Suprapubic skin (tissue), 4 donors: ENCODE measurements around the gene TEX22. TPM values are rescaled to one million over a fixed set of nuclear protein-coding genes. Genes with fewer than 3 reads are reported as not detected.

Experiments used
- DNase-seq, 2 donors: peaks; one replicate each; pipeline ENCODE4 v3.0.0-alpha.2; 2019; ENCODE audit warnings: low spot score in 2 of 2
- H3K27ac ChIP-seq: fragments of 200-600 bp; sonication (generic); one replicate; pipeline ENCODE4 v1.5.1; 2019
- H3K27me3 ChIP-seq: fragments of 200-600 bp; sonication (generic); one replicate; pipeline ENCODE4 v1.5.1; 2019
- H3K36me3 ChIP-seq: fragments of 200-600 bp; sonication (generic); one replicate; pipeline ENCODE4 v1.5.1; 2019
- H3K4me1 ChIP-seq: fragments of 200-600 bp; sonication (generic); one replicate; pipeline ENCODE4 v1.5.1; 2019
- H3K4me3 ChIP-seq: fragments of 200-600 bp; sonication (generic); one replicate; pipeline ENCODE4 v1.5.1; 2019; ENCODE audit warnings: mild to moderate bottlenecking
- H3K9me3 ChIP-seq: fragments of 200-600 bp; sonication (generic); one replicate; pipeline ENCODE4 v1.5.1; 2019
- CTCF ChIP-seq, 2 donors: fragments of 200-600 bp in 1 of 2; fragments of 450-650 bp in 1 of 2; sonication (generic) in 1 of 2; IDR thresholded peaks; one replicate each; pipeline ENCODE4 v1.5.1; 2016 to 2019; ENCODE audit warnings: antibody characterized with exemption in 2 of 2, mild to moderate bottlenecking in 1 of 2, moderate library complexity in 1 of 2
- EP300 ChIP-seq: sonication (generic); formaldehyde crosslinking; IDR thresholded peaks from one replicate; pipeline ENCODE4 v1.6.1; 2017; ENCODE audit warnings: antibody characterized with exemption
- POLR2A ChIP-seq, 2 donors: fragments of 450-650 bp; IDR thresholded peaks; one replicate each; pipeline ENCODE4 v1.6.1; 2017; ENCODE audit warnings: antibody characterized with exemption in 2 of 2, mild to moderate bottlenecking in 2 of 2, moderate library complexity in 2 of 2
- POLR2AphosphoS5 ChIP-seq, 3 donors: sonication (generic); formaldehyde crosslinking; IDR thresholded peaks; one replicate each; pipeline ENCODE4 v1.6.1; 2017; ENCODE audit warnings: antibody characterized with exemption in 3 of 3
- WGBS: methylation state at CpG from one replicate; pipeline ENCODE4 v1.1.5; 2018; 5-methylcytosine and 5-hydroxymethylcytosine counted together
- total RNA-seq, 4 donors: library from RNA; depleted of rRNA; stranded (reverse); fragments of >200 nt; gene quantifications; one replicate each; pipeline ENCODE4 v1.1.0, GENCODE V29; 2016

TEX22 gene
- total RNA-seq, 4 donors from 2014 or later: 0.80 TPM; not detected in 3

- WGBS: 94% methylated on average over 17 of the region's 33 CpGs
- Histone ChIP-seq H3K4me3 (no peak overlapping the region), H3K36me3 (peaks cover 15% of the 10 kb centered on the region), H3K9me3 (no peaks in the 10 kb centered on the region), H3K4me1 (peaks cover 10% of the 10 kb centered on the region), H3K27ac (no peak overlapping the region), H3K27me3 (no peaks in the 10 kb centered on the region)
- DNase-seq: no peak
- TF ChIP-seq CTCF (IDR thresholded peaks at IDR 0.05): no peak
- no peak for TF ChIP-seq EP300
- TF ChIP-seq POLR2A (IDR thresholded peaks at IDR 0.05): no peak
- no peak for TF ChIP-seq POLR2AphosphoS5 (IDR thresholded peaks at IDR 0.05)
Observed at GRCh38 chr14:105439710-105440553, 41.6 kb downstream of the TEX22 start.

GRCh38 chr14:105440554-105440900, 42.2 kb downstream of the TEX22 start:
- no peak for DNase-seq
- Histone ChIP-seq H3K4me3 (no peak overlapping the region), H3K27ac (no peak overlapping the region), H3K27me3 (no peaks in the 10 kb centered on the region), H3K9me3 (no peaks in the 10 kb centered on the region), H3K36me3 (peaks cover 15% of the 10 kb centered on the region), H3K4me1 (peaks cover 10% of the 10 kb centered on the region)
- TF ChIP-seq POLR2A (IDR thresholded peaks at IDR 0.05): no peak
- TF ChIP-seq CTCF (IDR thresholded peaks at IDR 0.05): no peak
- no peak for TF ChIP-seq POLR2AphosphoS5 (IDR thresholded peaks at IDR 0.05)
- no peak for TF ChIP-seq EP300
- 88% methylated on average over 12 of the region's 15 CpGs for WGBS

GRCh38 chr14:105440992-105441391, 42.7 kb downstream of the TEX22 start:
- Histone ChIP-seq H3K27me3 (no peaks in the 10 kb centered on the region), H3K4me3 (no peak overlapping the region), H3K9me3 (no peaks in the 10 kb centered on the region), H3K4me1 (peaks cover 10% of the 10 kb centered on the region), H3K27ac (no peak overlapping the region), H3K36me3 (peaks cover 15% of the 10 kb centered on the region)
- no peak for TF ChIP-seq POLR2A (IDR thresholded peaks at IDR 0.05)
- no peak for TF ChIP-seq POLR2AphosphoS5 (IDR thresholded peaks at IDR 0.05)
- TF ChIP-seq CTCF (IDR thresholded peaks at IDR 0.05): no peak
- 95% methylated on average over 4 of the region's 9 CpGs for WGBS
- no peak for DNase-seq

DNA sequence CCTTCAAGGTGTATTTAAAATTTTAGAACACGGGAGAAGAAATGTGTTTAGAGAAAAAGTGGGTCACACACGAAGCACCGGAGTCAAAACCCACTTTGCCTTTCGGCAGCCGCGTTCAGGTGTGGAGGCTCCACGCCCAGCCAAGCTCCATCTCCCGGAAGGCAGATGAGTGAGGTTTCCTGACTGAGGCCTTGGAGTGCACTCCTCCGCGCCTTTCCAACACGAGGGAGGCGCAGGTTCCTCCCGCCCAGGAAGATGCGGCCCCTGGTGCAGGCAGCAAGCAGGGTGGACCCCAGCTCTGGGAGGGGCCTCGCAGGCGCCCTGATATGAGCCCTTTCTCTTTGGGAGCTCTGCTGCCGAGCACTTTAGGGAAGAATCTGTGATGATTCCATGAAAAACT, 43.8 kb downstream of the TEX22 start:
- no peak for TF ChIP-seq POLR2AphosphoS5 (IDR thresholded peaks at IDR 0.05)
- TF ChIP-seq EP300: no peak
- no peak for TF ChIP-seq POLR2A (IDR thresholded peaks at IDR 0.05)
- no peak for TF ChIP-seq CTCF (IDR thresholded peaks at IDR 0.05)
- Histone ChIP-seq H3K27ac (no peak overlapping the region), H3K4me3 (no peak overlapping the region), H3K27me3 (no peaks in the 10 kb centered on the region), H3K4me1 (peaks cover 4% of the 10 kb centered on the region), H3K36me3 (peaks cover 15% of the 10 kb centered on the region), H3K9me3 (no peaks in the 10 kb centered on the region)
- DNase-seq: no peak
- 84% methylated on average over 17 of the region's 17 CpGs for WGBS

- WGBS: 83% methylated on average over 9 of the region's 12 CpGs
- no peaks in the 10 kb centered on the region for H3K27me3 ChIP-seq
- no peaks in the 10 kb centered on the region for H3K4me1 ChIP-seq
- H3K27ac ChIP-seq: no peak overlapping the region
- peaks cover 15% of the 10 kb centered on the region for H3K36me3 ChIP-seq
- TF ChIP-seq EP300 (no peak), POLR2A (IDR thresholded peaks at IDR 0.05) (no peak), CTCF (IDR thresholded peaks at IDR 0.05) (no peak), POLR2AphosphoS5 (IDR thresholded peaks at IDR 0.05) (no peak)
- no peaks in the 10 kb centered on the region for H3K9me3 ChIP-seq
- no peak for DNase-seq
- no peak overlapping the region for H3K4me3 ChIP-seq
Observed at GRCh38 chr14:105442834-105443233, 44.5 kb downstream of the TEX22 start.
